Measurements from ENCODE around the gene ALK.
"Not testable (repeated sequence)": the region's sequence is repeated elsewhere in the genome, so short reads cannot be mapped to it uniquely, and the experiment has no call there.

ALK gene

GRCh38 chr2:29253495-29254275, 667.7 kb downstream of the ALK start:
- H3K27me3 ChIP-seq (ENCODE audit: control insufficient read depth, insufficient read depth, low read length); H3K27ac ChIP-seq (ENCODE audit: low read length); H3K9ac ChIP-seq (ENCODE audit: low read length); H3K36me3 ChIP-seq (ENCODE audit: control insufficient read depth, low read depth, low read length); H3K4me3 ChIP-seq (ENCODE audit: low read length); H3K9me3 ChIP-seq (ENCODE audit: control insufficient read depth, low read depth, low read length); H3K4me1 ChIP-seq (ENCODE audit: control insufficient read depth, low read depth, low read length): not testable (repeated sequence)

GRCh38 chr2:29253026-29253425, 668.4 kb downstream of the ALK start:
- Histone ChIP-seq H3K27ac (ENCODE audit: low read length) (no peak overlapping the region), H3K4me3 (ENCODE audit: low read length) (no peak overlapping the region), H3K36me3 (ENCODE audit: control insufficient read depth, low read depth, low read length) (no peaks in the 10 kb centered on the region), H3K9ac (ENCODE audit: low read length) (no peak overlapping the region), H3K4me1 (ENCODE audit: control insufficient read depth, low read depth, low read length) (no peaks in the 10 kb centered on the region), H3K27me3 (ENCODE audit: control insufficient read depth, insufficient read depth, low read length) (no peaks in the 10 kb centered on the region), H3K9me3 (ENCODE audit: control insufficient read depth, low read depth, low read length) (no peaks in the 10 kb centered on the region)

DNA sequence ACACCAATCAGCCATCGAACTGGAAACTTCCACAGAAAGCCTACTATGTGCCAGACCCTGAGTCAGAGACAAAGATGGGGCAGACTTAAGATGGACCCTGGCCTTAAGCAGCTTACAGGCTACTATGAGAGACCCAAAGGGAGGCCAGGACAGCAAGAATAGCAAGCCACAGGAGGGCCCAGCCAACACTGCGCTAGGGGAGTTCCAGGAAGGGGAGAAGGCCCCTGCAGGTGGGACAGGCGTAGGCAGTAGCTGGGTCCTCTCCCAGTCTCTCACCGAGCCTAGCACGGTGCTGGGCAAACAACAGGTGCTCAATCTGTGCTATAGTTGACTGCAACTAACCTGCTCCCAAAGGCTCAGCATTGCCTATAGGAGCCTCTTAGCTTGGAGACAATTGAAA, 670.0 kb downstream of the ALK start:
- Histone ChIP-seq H3K27me3 (ENCODE audit: control insufficient read depth, insufficient read depth, low read length) (no peaks in the 10 kb centered on the region), H3K36me3 (ENCODE audit: control insufficient read depth, low read depth, low read length) (no peaks in the 10 kb centered on the region), H3K4me1 (ENCODE audit: control insufficient read depth, low read depth, low read length) (no peaks in the 10 kb centered on the region), H3K9me3 (ENCODE audit: control insufficient read depth, low read depth, low read length) (no peaks in the 10 kb centered on the region), H3K4me3 (ENCODE audit: low read length) (no peak overlapping the region), H3K27ac (ENCODE audit: low read length) (no peak overlapping the region), H3K9ac (ENCODE audit: low read length) (no peak overlapping the region)

DNA sequence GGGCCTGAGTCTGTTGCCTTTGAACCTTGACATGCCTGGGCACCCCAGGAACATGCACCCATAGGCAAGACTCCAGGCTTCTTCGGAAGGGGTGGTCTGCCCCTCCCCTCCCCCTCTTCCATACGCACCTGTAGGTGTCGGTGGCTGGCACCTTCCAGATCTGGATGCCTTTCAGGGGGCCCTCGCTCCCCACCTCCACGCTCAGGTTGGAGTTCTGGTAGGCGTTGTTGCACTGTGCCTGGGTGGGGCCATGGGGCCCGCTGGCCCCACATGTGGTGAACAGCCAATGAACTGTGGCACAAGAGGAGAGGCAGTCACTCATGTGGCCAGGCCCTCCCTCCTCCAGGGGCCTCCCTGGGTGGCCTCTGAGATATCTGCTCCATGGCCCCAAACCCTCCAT, 670.4 kb downstream of the ALK start:
- H3K4me1 ChIP-seq (ENCODE audit: control insufficient read depth, low read depth, low read length): no peaks in the 10 kb centered on the region
- H3K27ac ChIP-seq (ENCODE audit: low read length): no peak overlapping the region
- H3K36me3 ChIP-seq (ENCODE audit: control insufficient read depth, low read depth, low read length): no peaks in the 10 kb centered on the region
- no peaks in the 10 kb centered on the region for H3K27me3 ChIP-seq (ENCODE audit: control insufficient read depth, insufficient read depth, low read length)
- H3K4me3 ChIP-seq (ENCODE audit: low read length): no peak overlapping the region
- H3K9me3 ChIP-seq (ENCODE audit: control insufficient read depth, low read depth, low read length): no peaks in the 10 kb centered on the region
- H3K9ac ChIP-seq (ENCODE audit: low read length): no peak overlapping the region

GRCh38 chr2:29249666-29250253, 671.6 kb downstream of the ALK start:
- no peaks in the 10 kb centered on the region for H3K27me3 ChIP-seq (ENCODE audit: control insufficient read depth, insufficient read depth, low read length)
- no peaks in the 10 kb centered on the region for H3K36me3 ChIP-seq (ENCODE audit: control insufficient read depth, low read depth, low read length)
- H3K4me3 ChIP-seq (ENCODE audit: low read length): no peak overlapping the region
- H3K4me1 ChIP-seq (ENCODE audit: control insufficient read depth, low read depth, low read length): no peaks in the 10 kb centered on the region
- H3K9me3 ChIP-seq (ENCODE audit: control insufficient read depth, low read depth, low read length): no peaks in the 10 kb centered on the region
- H3K27ac ChIP-seq (ENCODE audit: low read length): no peak overlapping the region
- H3K9ac ChIP-seq (ENCODE audit: low read length): no peak overlapping the region

GRCh38 chr2:29247336-29247914, 674.0 kb downstream of the ALK start:
- H3K27ac ChIP-seq (ENCODE audit: low read length): no peak overlapping the region
- no peaks in the 10 kb centered on the region for H3K9me3 ChIP-seq (ENCODE audit: control insufficient read depth, low read depth, low read length)
- no peak overlapping the region for H3K9ac ChIP-seq (ENCODE audit: low read length)
- H3K36me3 ChIP-seq (ENCODE audit: control insufficient read depth, low read depth, low read length): no peaks in the 10 kb centered on the region
- H3K4me3 ChIP-seq (ENCODE audit: low read length): no peak overlapping the region
- H3K27me3 ChIP-seq (ENCODE audit: control insufficient read depth, insufficient read depth, low read length): no peaks in the 10 kb centered on the region
- H3K4me1 ChIP-seq (ENCODE audit: control insufficient read depth, low read depth, low read length): no peaks in the 10 kb centered on the region

DNA sequence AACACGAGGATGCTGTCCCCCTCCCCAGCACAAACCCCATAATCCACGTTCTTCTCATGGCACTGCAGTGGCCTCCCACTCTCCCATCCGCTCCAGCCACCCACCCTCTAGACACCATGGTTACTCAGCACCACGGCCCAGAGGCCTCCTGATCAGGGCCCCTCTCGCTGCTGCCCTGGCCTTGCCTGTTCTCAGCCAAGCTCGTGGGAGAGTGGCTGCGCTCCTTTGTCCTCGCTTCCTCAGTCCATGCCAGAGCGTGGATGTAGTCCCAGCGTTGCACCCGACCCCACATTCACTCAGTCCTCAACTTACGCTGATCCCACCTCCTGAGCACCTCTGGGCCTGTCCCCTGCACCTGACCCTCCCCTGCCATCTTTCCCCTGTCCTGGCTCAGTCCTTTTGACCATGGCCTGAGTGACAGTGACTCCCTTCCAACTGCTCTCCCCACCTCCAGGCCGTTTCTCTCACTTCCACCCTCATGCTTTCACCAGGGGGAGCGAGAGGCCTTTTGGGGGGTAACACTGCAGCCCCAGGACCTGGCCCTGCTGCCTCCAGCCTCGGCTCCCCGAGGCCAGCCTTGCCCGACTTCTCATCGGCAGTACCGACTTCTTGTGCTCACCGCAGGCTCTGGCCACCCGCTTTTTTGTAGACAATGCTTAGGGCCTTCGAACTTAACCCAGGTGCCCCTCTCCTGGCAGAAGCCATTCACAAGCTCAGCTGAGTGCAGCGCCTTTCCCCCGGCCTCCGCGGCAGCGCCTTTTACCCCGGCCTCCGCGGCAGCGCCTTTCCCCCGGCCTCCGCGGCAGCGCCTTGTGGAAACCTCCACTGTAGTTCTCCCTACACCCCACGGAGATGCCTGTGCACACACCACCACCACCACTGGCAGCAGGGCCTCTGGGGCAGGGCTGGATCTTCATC, 674.7 kb downstream of the ALK start:
- no peak overlapping the region for H3K4me3 ChIP-seq (ENCODE audit: low read length)
- H3K27me3 ChIP-seq (ENCODE audit: control insufficient read depth, insufficient read depth, low read length): no peaks in the 10 kb centered on the region
- H3K27ac ChIP-seq (ENCODE audit: low read length): no peak overlapping the region
- H3K9ac ChIP-seq (ENCODE audit: low read length): no peak overlapping the region
- H3K4me1 ChIP-seq (ENCODE audit: control insufficient read depth, low read depth, low read length): no peaks in the 10 kb centered on the region
- H3K36me3 ChIP-seq (ENCODE audit: control insufficient read depth, low read depth, low read length): no peaks in the 10 kb centered on the region
- H3K9me3 ChIP-seq (ENCODE audit: control insufficient read depth, low read depth, low read length): no peaks in the 10 kb centered on the region

- H3K4me1 ChIP-seq (ENCODE audit: control insufficient read depth, low read depth, low read length): no peaks in the 10 kb centered on the region
- no peaks in the 10 kb centered on the region for H3K27me3 ChIP-seq (ENCODE audit: control insufficient read depth, insufficient read depth, low read length)
- no peak overlapping the region for H3K27ac ChIP-seq (ENCODE audit: low read length)
- H3K36me3 ChIP-seq (ENCODE audit: control insufficient read depth, low read depth, low read length): no peaks in the 10 kb centered on the region
- H3K9me3 ChIP-seq (ENCODE audit: control insufficient read depth, low read depth, low read length): no peaks in the 10 kb centered on the region
- H3K9ac ChIP-seq (ENCODE audit: low read length): no peak overlapping the region
- H3K4me3 ChIP-seq (ENCODE audit: low read length): no peak overlapping the region
Observed at GRCh38 chr2:29245742-29246382, 675.5 kb downstream of the ALK start.

DNA sequence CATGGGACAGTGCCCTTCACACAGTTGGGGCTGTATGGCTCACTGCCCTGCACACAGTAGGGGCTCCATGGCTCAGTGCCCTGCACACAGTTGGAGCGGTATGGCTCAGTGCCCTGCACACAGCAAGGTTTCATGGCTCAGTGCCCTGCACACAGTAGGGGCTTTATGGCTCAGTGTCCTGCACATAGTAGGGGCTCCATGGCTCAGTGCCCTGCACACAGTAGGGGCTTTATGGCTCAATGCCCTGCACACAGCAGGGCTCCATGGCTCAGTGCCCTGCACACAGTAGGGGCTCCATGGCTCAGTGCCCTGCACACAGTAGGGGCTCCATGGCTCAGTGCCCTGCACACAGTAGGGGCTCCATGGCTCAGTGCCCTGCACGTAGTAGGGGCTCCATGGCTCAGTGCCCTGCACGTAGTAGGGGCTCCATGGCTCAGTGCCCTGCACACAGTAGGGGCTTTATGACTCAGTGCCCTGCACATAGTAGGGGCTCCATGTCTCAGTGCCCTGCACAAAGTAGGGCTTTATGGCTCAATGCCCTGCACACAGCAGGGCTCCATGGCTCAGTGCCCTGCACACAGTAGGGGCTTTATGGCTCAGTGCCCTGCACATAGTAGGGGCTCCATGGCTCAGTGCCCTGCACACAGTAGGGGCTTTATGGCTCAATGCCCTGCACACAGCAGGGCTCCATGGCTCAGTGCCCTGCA, 676.2 kb downstream of the ALK start:
- H3K4me1 ChIP-seq (ENCODE audit: control insufficient read depth, low read depth, low read length); H3K4me3 ChIP-seq (ENCODE audit: low read length); H3K9me3 ChIP-seq (ENCODE audit: control insufficient read depth, low read depth, low read length); H3K36me3 ChIP-seq (ENCODE audit: control insufficient read depth, low read depth, low read length); H3K27ac ChIP-seq (ENCODE audit: low read length); H3K9ac ChIP-seq (ENCODE audit: low read length); H3K27me3 ChIP-seq (ENCODE audit: control insufficient read depth, insufficient read depth, low read length): not testable (repeated sequence)

- Histone ChIP-seq H3K4me1 (ENCODE audit: control insufficient read depth, low read depth, low read length) (no peaks in the 10 kb centered on the region), H3K27me3 (ENCODE audit: control insufficient read depth, insufficient read depth, low read length) (no peaks in the 10 kb centered on the region), H3K9ac (ENCODE audit: low read length) (no peak overlapping the region), H3K36me3 (ENCODE audit: control insufficient read depth, low read depth, low read length) (no peaks in the 10 kb centered on the region), H3K4me3 (ENCODE audit: low read length) (no peak overlapping the region), H3K9me3 (ENCODE audit: control insufficient read depth, low read depth, low read length) (no peaks in the 10 kb centered on the region), H3K27ac (ENCODE audit: low read length) (no peak overlapping the region)
Observed at GRCh38 chr2:29242621-29243375, 678.6 kb downstream of the ALK start.

Data from iPS-18a (cell line).